NCI-H146 (cell line): ENCODE data around the gene RNASE4.

Experiments
- DNase-seq: peaks from one replicate; lab custom pipeline; 2025; lab: John Stamatoyannopoulos, UW

The RNASE4 gene

GRCh38 chr14:20745571-20746358, 61.4 kb downstream of the RNASE4 start, which contains the start of gene EDDM3A:
Gene EDDM3A (plus strand): TSS chr14:20745887. CDS start chr14:20747581, 1,694 bp downstream.
- no peak for DNase-seq

- DNase-seq = no peak
These were observed 62.2 kb downstream of the RNASE4 start for GRCh38 chr14:20746566-20746965.

GRCh38 chr14:20748439-20748838, 64.1 kb downstream of the RNASE4 start:
- no peak for DNase-seq

- DNase-seq = no peak
These were observed 65.8 kb downstream of the RNASE4 start for GRCh38 chr14:20750194-20750593.
